OCI-LY7 (cell line): Measurements from ENCODE around the gene RFT1.

Experiments
- EZH2phosphoT487 ChIP-seq: fragments of 200-600 bp; sonication (generic); IDR thresholded peaks from 2 replicates; pipeline ENCODE4 v1.6.1; 2018; ENCODE audit warnings: low read depth, borderline replicate concordance, mild to moderate bottlenecking, mixed run types, antibody characterized with exemption, low read length, moderate library complexity, mixed read lengths
- TF ChIP-seq, protein P1 (sequence below): fragments of 200-600 bp; sonication (generic); conservative IDR thresholded peaks from 2 replicates; pipeline ENCODE4 v1.5.1; 2014; ENCODE audit warnings: mild to moderate bottlenecking, antibody characterized with exemption, low read length, moderate library complexity, mixed read lengths

DNA sequence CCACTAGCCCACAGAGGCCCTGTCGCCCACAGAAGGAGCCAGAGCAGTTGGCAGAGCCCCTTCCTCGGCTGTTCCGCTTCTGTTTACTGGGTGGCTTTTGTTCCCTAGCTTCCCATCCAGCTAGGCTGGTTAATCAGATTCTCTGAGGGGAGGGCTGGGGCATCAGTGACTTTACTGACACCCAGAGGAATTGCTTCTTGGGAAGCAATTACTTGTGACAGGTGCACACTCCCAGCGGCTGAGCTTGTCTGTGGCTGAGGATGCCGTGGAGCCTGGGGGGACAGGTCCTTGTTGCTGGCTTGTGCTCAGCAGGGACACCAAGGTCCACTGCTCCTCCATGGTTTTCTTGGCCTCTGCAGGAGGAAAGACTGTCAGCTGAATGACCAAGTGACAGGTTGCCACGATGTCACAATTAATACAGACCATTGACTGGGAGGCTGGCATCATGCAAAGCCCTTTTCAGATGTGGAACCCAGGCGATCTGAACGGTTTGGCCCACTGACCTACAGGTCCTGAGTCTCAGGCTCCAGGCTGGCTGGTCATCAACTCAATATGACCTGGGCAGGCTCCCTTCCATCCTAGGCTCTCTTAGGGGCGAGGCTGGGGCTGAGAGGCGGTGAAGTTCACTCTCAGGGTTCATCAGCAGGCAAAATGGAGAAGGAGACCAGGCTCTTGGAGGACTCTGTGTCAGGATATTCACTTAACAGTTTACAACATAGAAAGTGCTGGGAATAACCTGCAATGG, 52.6 kb downstream of the RFT1 start:
- TF ChIP-seq, protein P1, sequence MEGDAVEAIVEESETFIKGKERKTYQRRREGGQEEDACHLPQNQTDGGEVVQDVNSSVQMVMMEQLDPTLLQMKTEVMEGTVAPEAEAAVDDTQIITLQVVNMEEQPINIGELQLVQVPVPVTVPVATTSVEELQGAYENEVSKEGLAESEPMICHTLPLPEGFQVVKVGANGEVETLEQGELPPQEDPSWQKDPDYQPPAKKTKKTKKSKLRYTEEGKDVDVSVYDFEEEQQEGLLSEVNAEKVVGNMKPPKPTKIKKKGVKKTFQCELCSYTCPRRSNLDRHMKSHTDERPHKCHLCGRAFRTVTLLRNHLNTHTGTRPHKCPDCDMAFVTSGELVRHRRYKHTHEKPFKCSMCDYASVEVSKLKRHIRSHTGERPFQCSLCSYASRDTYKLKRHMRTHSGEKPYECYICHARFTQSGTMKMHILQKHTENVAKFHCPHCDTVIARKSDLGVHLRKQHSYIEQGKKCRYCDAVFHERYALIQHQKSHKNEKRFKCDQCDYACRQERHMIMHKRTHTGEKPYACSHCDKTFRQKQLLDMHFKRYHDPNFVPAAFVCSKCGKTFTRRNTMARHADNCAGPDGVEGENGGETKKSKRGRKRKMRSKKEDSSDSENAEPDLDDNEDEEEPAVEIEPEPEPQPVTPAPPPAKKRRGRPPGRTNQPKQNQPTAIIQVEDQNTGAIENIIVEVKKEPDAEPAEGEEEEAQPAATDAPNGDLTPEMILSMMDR, result no peak
- no peak for TF ChIP-seq EZH2phosphoT487
